Bronchial epithelial cell (primary cell): ENCODE measurements around the gene CHCHD4. TPM values are rescaled to one million over a fixed set of nuclear protein-coding genes. Genes with fewer than 3 reads are reported as not detected.
"Not testable (repeated sequence)": the region's sequence is repeated elsewhere in the genome, so short reads cannot be mapped to it uniquely, and the experiment has no call there.

Experiments
- DNase-seq: peaks from one replicate; pipeline ENCODE4 v3.0.0-alpha.2; 2010; ENCODE audit warnings: low read depth
- FAIRE-seq: peaks from 2 replicates; lab custom pipeline; 2011; peaks lifted over from hg19 to GRCh38; lab: Jason Lieb, UNC
- H3K27me3 ChIP-seq: 2 replicates; pipeline ENCODE4 v1.5.1; 2011; ENCODE audit warnings: low read length; ENCODE audit not compliant: control insufficient read depth, insufficient read depth
- H3K36me3 ChIP-seq: 2 replicates; pipeline ENCODE4 v1.5.1; 2011; ENCODE audit warnings: low read length; ENCODE audit not compliant: control insufficient read depth, insufficient read depth
- H3K4me3 ChIP-seq: 2 replicates; pipeline ENCODE4 v1.5.1; 2011; ENCODE audit warnings: mild to moderate bottlenecking, low read depth, low read length, control low read depth
- total RNA-seq: library from RNA; depleted of rRNA; stranded (reverse); fragments of >200 nt; gene quantifications from 2 replicates; pipeline ENCODE4 v1.2.1, GENCODE V29; 2014
- TF ChIP-seq, protein P1 (sequence below): IDR thresholded peaks from 2 replicates; pipeline ENCODE4 v1.5.1; 2011; ENCODE audit warnings: mild to moderate bottlenecking, moderate library complexity, low read length, control low read depth, inconsistent platforms; ENCODE audit not compliant: insufficient read depth, severe bottlenecking

CHCHD4 gene
- total RNA-seq, 1 donor from 2014 or later: 32.1 TPM

GRCh38 chr3:14097616-14098391 is 26.9 kb downstream of the CHCHD4 start:
- TF ChIP-seq, protein P1, sequence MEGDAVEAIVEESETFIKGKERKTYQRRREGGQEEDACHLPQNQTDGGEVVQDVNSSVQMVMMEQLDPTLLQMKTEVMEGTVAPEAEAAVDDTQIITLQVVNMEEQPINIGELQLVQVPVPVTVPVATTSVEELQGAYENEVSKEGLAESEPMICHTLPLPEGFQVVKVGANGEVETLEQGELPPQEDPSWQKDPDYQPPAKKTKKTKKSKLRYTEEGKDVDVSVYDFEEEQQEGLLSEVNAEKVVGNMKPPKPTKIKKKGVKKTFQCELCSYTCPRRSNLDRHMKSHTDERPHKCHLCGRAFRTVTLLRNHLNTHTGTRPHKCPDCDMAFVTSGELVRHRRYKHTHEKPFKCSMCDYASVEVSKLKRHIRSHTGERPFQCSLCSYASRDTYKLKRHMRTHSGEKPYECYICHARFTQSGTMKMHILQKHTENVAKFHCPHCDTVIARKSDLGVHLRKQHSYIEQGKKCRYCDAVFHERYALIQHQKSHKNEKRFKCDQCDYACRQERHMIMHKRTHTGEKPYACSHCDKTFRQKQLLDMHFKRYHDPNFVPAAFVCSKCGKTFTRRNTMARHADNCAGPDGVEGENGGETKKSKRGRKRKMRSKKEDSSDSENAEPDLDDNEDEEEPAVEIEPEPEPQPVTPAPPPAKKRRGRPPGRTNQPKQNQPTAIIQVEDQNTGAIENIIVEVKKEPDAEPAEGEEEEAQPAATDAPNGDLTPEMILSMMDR: no peak
- no peak overlapping the region for H3K4me3 ChIP-seq
- no peak for FAIRE-seq
- H3K36me3 ChIP-seq: no peaks in the 10 kb centered on the region
- no peak for DNase-seq
- H3K27me3 ChIP-seq: no peaks in the 10 kb centered on the region

DNA sequence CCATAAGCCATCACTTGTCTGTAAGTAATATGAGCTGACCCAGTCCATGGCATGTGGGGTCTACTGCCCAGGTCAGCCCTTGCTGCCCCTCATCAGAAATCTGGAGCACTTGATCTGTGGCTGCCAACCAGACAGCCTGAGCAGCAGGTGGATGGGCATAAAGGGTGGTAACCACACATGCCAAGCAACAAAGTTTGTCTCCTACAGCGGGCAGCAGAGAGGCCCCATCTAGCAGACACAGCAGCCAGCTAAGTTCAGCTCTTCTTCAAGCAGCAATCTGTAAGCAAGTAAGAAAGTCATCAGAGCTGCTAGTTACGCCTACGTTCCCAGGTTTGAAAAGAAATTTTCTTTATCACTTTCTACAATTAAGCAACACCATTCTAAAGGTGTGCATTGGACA is 27.9 kb downstream of the CHCHD4 start:
- TF ChIP-seq, protein P1: no peak
- FAIRE-seq: no peak
- Histone ChIP-seq H3K4me3 (no peak overlapping the region), H3K36me3 (no peaks in the 10 kb centered on the region), H3K27me3 (no peaks in the 10 kb centered on the region)
- DNase-seq: no peak

GRCh38 chr3:14093831-14094230 is 30.8 kb downstream of the CHCHD4 start:
- Histone ChIP-seq H3K4me3 (no peak overlapping the region), H3K36me3 (no peaks in the 10 kb centered on the region), H3K27me3 (no peaks in the 10 kb centered on the region)
- FAIRE-seq (peak; percentile 98), DNase-seq (peak; percentile 91)
- TF ChIP-seq, protein P1: no peak

DNA sequence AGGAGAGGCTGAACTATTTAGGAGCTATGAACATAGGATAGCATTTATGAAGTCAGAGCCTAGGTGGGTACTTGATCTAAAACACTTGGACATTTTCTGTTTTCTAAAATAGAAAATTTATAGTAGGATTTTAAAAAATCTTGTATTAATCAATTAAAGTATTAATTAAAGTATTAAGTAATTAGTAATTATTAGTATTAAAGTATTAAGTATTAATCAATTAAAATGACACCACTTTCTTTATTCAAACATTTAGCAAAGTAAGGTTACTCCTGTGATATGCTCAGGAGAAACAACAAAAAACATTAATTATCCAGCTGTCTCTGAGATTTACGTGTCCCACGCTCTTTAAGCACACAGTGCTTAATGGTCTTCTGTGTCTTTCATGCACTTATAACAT is 32.2 kb downstream of the CHCHD4 start:
- TF ChIP-seq, protein P1: no peak
- FAIRE-seq: no peak

DNA sequence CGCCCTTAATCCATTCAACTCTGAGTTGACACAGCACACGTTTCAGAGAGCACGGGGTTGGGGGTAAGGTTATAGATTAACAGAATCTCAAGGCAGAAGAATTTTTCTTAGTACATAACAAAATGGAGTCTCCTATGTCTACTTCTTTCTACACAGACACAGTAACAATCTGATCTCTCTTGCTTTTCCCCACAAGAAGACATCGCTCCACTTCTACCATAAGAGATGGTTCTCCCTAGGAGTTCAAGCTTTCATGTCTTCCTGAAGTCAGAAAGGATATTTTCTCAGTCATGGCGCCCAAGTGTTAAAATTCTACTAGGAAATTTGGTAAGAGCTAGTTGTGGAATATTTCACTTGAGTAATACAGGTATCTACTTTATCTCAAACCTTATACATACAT is 32.7 kb downstream of the CHCHD4 start:
- not testable (repeated sequence) for FAIRE-seq, H3K27me3 ChIP-seq

More for the DNA sequence above, 32.2 kb downstream of the CHCHD4 start:
- DNase-seq: no peak
- no peaks in the 10 kb centered on the region for H3K36me3 ChIP-seq
- no peaks in the 10 kb centered on the region for H3K27me3 ChIP-seq
- no peak overlapping the region for H3K4me3 ChIP-seq

GRCh38 chr3:14087461-14087860 is 37.2 kb downstream of the CHCHD4 start:
- not testable (repeated sequence) for H3K36me3 ChIP-seq, FAIRE-seq

More for the DNA sequence above, 32.7 kb downstream of the CHCHD4 start:
- H3K36me3 ChIP-seq, DNase-seq, H3K4me3 ChIP-seq: not testable (repeated sequence)

More at GRCh38 chr3:14087461-14087860, 37.2 kb downstream of the CHCHD4 start:
- not testable (repeated sequence) for H3K4me3 ChIP-seq, DNase-seq, H3K27me3 ChIP-seq
